Kidney (tissue), 14 donors: Measurements from ENCODE around the gene RAP1GAP2. TPM values are rescaled to one million over a fixed set of nuclear protein-coding genes. Genes with fewer than 3 reads are reported as not detected.

Source experiments
- DNase-seq, 5 donors: peaks; one replicate each; pipeline ENCODE4 v3.0.0-alpha.2; 2013 to 2020
- FAIRE-seq: peaks from 2 replicates; lab custom pipeline; 2012; peaks lifted over from hg19 to GRCh38; lab: Jason Lieb, UNC
- H3K27ac ChIP-seq, 2 donors: one replicate each; pipeline ENCODE4 v1.7.0; 2013; ENCODE audit warnings: low read depth in 2 of 2, low read length in 2 of 2, inconsistent platforms in 1 of 2
- H3K27me3 ChIP-seq: one replicate; pipeline ENCODE4 v1.7.1; 2013; ENCODE audit warnings: low read length, inconsistent platforms; ENCODE audit not compliant: control insufficient read depth, insufficient read depth
- H3K36me3 ChIP-seq, 3 donors: one replicate each; pipeline versions ENCODE4 v1.7.0 to v1.7.1; 2013; ENCODE audit warnings: low read length in 3 of 3, control low read depth in 1 of 3, inconsistent platforms in 1 of 3; ENCODE audit not compliant: insufficient read depth in 3 of 3, control insufficient read depth in 2 of 3
- H3K4me1 ChIP-seq, 3 donors: one replicate each; pipeline versions ENCODE4 v1.7.0 to v1.7.1; 2013; ENCODE audit warnings: low read length in 3 of 3, inconsistent platforms in 1 of 3, low read depth in 1 of 3; ENCODE audit not compliant: control insufficient read depth in 2 of 3, insufficient read depth in 2 of 3
- H3K4me3 ChIP-seq, 3 donors: one replicate each; pipeline versions ENCODE4 v1.7.0 to v1.8.1; 2013; ENCODE audit warnings: low read length in 3 of 3, control low read depth in 1 of 3, inconsistent platforms in 1 of 3
- H3K9ac ChIP-seq, 3 donors: one replicate each; pipeline versions ENCODE4 v1.7.0 to v1.7.1; 2013; ENCODE audit warnings: low read length in 3 of 3, control low read depth in 1 of 3, inconsistent platforms in 1 of 3
- H3K9me3 ChIP-seq, 3 donors: one replicate each; pipeline versions ENCODE4 v1.7.0 to v1.7.1; 2013; ENCODE audit warnings: low read length in 3 of 3, control low read depth in 1 of 3, inconsistent platforms in 1 of 3; ENCODE audit not compliant: control insufficient read depth in 2 of 3, insufficient read depth in 1 of 3
- CTCF ChIP-seq: IDR thresholded peaks from 3 replicates; pipeline ENCODE4 v1.5.1; 2012; ENCODE audit warnings: mild to moderate bottlenecking, moderate library complexity, borderline replicate concordance; ENCODE audit not compliant: insufficient read depth; ENCODE audit errors: extremely low read depth
- intact Hi-C: fragments of 100-400 bp; cut with DNase I; formaldehyde crosslinking; loops from one replicate; pipeline ENCODE4 v1.11.1; 2022
- polyA plus RNA-seq: library from polyadenylated mRNA; stranded (reverse); fragments of 350-450 nt; fragmentation: Illumina TruSeq; extraction: RNeasy Lipid Tissue Mini Kit (QIAGEN cat#74804); gene quantifications from one replicate; pipeline ENCODE4 v1.2.3, GENCODE V29; 2014; ENCODE audit warnings: low read depth, low replicate concordance; ENCODE audit not compliant: insufficient read depth
- total RNA-seq: library from RNA; stranded (reverse); fragmentation: NEBNext Ultra II Directional; extraction: Animal tissue kit (Norgen Biotek cat#: 25700); gene quantifications from one replicate; pipeline ENCODE4 v1.2.1, GENCODE V29; 2021
- donor health status: control.
- donor health status: control.
- donor health status: control.
- donor health status: control.
- donor health status: control.
- donor health status: DM: yes; HTN: yes; CAD: no.
- donor health status: Normal renal cell carcinoma (clear cell type).

Gene RAP1GAP2
- total and polyA plus RNA-seq, 2 donors from 2014 or later = 6.8 to 46.2 TPM

DNA sequence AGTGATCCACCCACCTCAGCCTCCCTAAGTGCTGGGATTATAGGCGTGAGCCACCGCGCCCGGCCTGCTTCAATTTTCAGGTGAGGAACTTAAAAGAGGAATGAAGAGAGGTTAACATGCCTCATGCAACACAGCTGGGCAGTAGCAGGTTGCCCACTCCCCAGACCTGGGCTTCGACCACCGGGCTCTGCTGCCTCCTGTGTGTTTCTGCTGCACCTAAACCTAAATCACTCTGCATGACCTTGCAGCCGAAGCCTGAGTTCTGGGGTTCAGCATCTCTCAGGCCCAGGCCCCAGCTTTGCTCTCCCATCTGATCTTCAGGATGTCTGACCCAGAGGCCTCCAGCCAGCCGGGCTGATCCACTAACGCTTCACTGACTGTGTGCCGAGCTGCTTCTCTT, 154.6 kb downstream of the RAP1GAP2 start:
- Histone ChIP-seq H3K36me3 (no peaks in the 10 kb centered on the region), H3K9ac (no peak overlapping the region), H3K27me3 (no peaks in the 10 kb centered on the region), H3K4me1 (peaks cover 0 to 2% (median 0%) of the 10 kb centered on the region in 3 donors), H3K27ac (no peak overlapping the region), H3K4me3 (no peak overlapping the region), H3K9me3 (no peaks in the 10 kb centered on the region)
- FAIRE-seq = no peak
- intact Hi-C loops = no loop called here
- no peak for DNase-seq
- TF ChIP-seq CTCF = no peak

GRCh38 chr17:2952174-2952845, 156.1 kb downstream of the RAP1GAP2 start:
- no peak for FAIRE-seq

GRCh38 chr17:2954898-2955445, 158.7 kb downstream of the RAP1GAP2 start:
- peaks cover 0 to 2% (median 0%) of the 10 kb centered on the region in 3 donors for H3K4me1 ChIP-seq
- H3K9ac ChIP-seq = no peak overlapping the region
- H3K36me3 ChIP-seq = no peaks in the 10 kb centered on the region
- H3K27me3 ChIP-seq = no peaks in the 10 kb centered on the region
- no peak overlapping the region for H3K27ac ChIP-seq
- intact Hi-C loops = no loop called here
- no peaks in the 10 kb centered on the region for H3K9me3 ChIP-seq
- H3K4me3 ChIP-seq = no peak overlapping the region
- FAIRE-seq = no peak
- TF ChIP-seq CTCF = no peak
- DNase-seq = peak in 1 of 5 donors; percentile 34

More at GRCh38 chr17:2952174-2952845, 156.1 kb downstream of the RAP1GAP2 start:
- DNase-seq = peak in 2 of 5 donors; percentile 37 to 44
- H3K27ac ChIP-seq = no peak overlapping the region
- TF ChIP-seq CTCF = no peak
- intact Hi-C loops = no loop called here
- peaks cover 0 to 2% (median 0%) of the 10 kb centered on the region in 3 donors for H3K4me1 ChIP-seq
- no peaks in the 10 kb centered on the region for H3K9me3 ChIP-seq
- H3K27me3 ChIP-seq = no peaks in the 10 kb centered on the region
- H3K36me3 ChIP-seq = no peaks in the 10 kb centered on the region
- H3K9ac ChIP-seq = no peak overlapping the region
- H3K4me3 ChIP-seq = no peak overlapping the region
